Measurements from ENCODE around the gene ETV6. TPM values are rescaled to one million over a fixed set of nuclear protein-coding genes. Genes with fewer than 3 reads are reported as not detected.

Gene ETV6
- total RNA-seq, 6 experiments from 2014 or later = 7.2 to 28.3 (median 11.0) TPM

DNA sequence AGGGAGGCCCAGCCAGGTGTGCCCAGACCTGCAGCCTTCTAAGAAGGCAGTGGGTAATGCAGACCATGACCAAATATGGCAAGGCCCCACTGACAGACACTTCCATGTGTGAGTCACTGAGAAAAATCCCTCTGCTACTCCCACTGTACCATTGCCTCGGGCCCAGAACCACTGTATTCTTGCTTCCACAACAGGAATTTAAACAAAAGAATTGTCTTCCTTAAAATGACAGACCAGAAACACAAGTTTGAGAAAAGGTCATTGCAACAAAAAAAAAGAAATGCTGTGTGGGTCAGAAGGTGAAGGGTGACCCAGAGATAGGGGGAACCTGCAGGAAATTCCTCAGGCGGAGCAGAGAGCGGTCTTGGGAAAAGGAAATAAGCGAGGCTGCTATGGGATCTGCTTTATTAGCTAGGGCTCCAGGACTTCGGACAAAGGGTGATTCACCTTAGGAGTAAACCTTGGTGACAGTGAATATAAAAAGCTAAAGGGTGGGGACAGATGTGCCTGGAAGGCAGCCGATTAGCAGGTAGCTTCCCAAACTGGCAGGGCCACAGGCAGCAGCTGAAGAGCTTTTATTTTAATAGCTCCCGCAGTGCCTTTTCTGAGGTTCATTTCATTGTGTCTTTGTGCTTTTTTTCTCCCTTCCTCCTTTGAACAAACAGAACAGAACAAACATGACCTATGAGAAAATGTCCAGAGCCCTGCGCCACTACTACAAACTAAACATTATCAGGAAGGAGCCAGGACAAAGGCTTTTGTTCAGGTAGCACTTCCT is 236.0 kb downstream of the ETV6 start:
- H3K4me1 ChIP-seq = peaks cover 0 to 36% (median 6%) of the 10 kb centered on the region in 4 donors
- H3K27ac ChIP-seq = peak overlapping the region in 2 of 3 donors; percentile 26 to 35
- TF ChIP-seq, protein P1, sequence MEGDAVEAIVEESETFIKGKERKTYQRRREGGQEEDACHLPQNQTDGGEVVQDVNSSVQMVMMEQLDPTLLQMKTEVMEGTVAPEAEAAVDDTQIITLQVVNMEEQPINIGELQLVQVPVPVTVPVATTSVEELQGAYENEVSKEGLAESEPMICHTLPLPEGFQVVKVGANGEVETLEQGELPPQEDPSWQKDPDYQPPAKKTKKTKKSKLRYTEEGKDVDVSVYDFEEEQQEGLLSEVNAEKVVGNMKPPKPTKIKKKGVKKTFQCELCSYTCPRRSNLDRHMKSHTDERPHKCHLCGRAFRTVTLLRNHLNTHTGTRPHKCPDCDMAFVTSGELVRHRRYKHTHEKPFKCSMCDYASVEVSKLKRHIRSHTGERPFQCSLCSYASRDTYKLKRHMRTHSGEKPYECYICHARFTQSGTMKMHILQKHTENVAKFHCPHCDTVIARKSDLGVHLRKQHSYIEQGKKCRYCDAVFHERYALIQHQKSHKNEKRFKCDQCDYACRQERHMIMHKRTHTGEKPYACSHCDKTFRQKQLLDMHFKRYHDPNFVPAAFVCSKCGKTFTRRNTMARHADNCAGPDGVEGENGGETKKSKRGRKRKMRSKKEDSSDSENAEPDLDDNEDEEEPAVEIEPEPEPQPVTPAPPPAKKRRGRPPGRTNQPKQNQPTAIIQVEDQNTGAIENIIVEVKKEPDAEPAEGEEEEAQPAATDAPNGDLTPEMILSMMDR (IDR thresholded peaks at IDR 0.05) = no peak
- TF ChIP-seq POLR2A (IDR thresholded peaks at IDR 0.05) = no peak
- no peaks in the 10 kb centered on the region for H3K27me3 ChIP-seq
- peak in 1 of 3 donors; percentile 50 for DNase-seq
- no peak overlapping the region for H3K4me3 ChIP-seq
- ATAC-seq = peak; percentile 76 to 85 (median 82)
- WGBS (ENCODE audit: insufficient coverage, low coverage, low lambda C conversion rate, missing lambda C conversion rate) = 48% methylated on average over 6 of the region's 8 CpGs
- intact Hi-C loops (cut with DNase I) = no loop called here
- H3K9me3 ChIP-seq = no peaks in the 10 kb centered on the region
- peaks cover 0 to 4% (median 0%) of the 10 kb centered on the region in 4 donors for H3K36me3 ChIP-seq

DNA sequence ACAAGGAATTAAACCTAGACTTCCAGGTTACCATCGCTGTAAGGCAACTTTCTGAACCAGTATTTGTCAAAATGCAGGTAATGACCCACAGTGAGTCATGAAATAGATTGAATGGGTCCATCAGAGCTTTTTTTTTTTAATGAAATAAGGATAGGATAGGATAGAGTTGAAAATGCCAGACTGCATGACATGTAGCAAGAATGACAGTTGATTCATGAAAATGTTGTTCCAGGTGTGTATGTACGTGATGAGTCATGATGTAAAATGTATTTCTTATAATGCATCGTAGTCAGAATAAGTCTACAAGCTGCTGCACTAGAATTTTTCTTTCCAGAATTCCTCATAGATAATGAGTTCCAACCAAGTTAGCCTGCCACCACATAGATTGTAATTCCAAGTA is 236.9 kb downstream of the ETV6 start:
- WGBS (ENCODE audit: insufficient coverage, low coverage, low lambda C conversion rate, missing lambda C conversion rate) = 95% methylated on average over 3 of the region's 3 CpGs
- Histone ChIP-seq H3K27me3 (no peaks in the 10 kb centered on the region), H3K27ac (peak overlapping the region in 1 of 3 donors; percentile 35), H3K4me1 (peaks cover 0 to 36% (median 6%) of the 10 kb centered on the region in 4 donors), H3K4me3 (no peak overlapping the region), H3K36me3 (peaks cover 0 to 7% (median 4%) of the 10 kb centered on the region in 4 donors), H3K9me3 (no peaks in the 10 kb centered on the region)
- no peak for DNase-seq
- no peak for ATAC-seq
- TF ChIP-seq, protein P1 (IDR thresholded peaks at IDR 0.05) = no peak
- no peak for TF ChIP-seq POLR2A (IDR thresholded peaks at IDR 0.05)
- intact Hi-C loops (cut with DNase I) = no loop called here

DNA sequence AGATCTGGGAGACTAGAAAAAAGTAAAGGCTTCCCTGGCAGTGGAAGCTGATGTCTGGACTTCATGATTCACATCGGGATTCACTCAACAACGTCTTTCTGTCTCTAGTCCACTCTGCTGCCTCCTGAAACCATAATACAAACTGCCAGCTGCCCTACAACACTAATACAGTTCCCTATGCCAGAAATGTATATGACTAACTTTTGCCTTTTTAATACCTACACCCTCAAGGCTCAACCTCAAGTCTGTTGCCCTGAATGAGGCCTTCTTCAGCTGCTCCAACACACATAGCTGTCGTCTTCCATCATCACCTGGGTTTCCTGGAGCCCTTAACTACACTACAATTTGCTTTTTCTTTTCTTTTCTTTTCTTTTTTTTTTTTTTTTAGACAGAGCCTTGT is 238.6 kb downstream of the ETV6 start:
- no peak overlapping the region for H3K4me3 ChIP-seq
- no peak for TF ChIP-seq POLR2A (IDR thresholded peaks at IDR 0.05)
- TF ChIP-seq, protein P1 (IDR thresholded peaks at IDR 0.05) = no peak
- H3K36me3 ChIP-seq = peaks cover 0 to 12% (median 4%) of the 10 kb centered on the region in 4 donors
- DNase-seq = no peak
- WGBS (ENCODE audit: insufficient coverage, low coverage, low lambda C conversion rate, missing lambda C conversion rate) = 95% methylated on average over 3 of the region's 3 CpGs
- no peaks in the 10 kb centered on the region for H3K9me3 ChIP-seq
- peaks cover 0 to 24% (median 6%) of the 10 kb centered on the region in 4 donors for H3K4me1 ChIP-seq
- H3K27me3 ChIP-seq = no peaks in the 10 kb centered on the region
- H3K27ac ChIP-seq = no peak overlapping the region
- intact Hi-C loops (cut with DNase I) = no loop called here
- no peak for ATAC-seq

DNA sequence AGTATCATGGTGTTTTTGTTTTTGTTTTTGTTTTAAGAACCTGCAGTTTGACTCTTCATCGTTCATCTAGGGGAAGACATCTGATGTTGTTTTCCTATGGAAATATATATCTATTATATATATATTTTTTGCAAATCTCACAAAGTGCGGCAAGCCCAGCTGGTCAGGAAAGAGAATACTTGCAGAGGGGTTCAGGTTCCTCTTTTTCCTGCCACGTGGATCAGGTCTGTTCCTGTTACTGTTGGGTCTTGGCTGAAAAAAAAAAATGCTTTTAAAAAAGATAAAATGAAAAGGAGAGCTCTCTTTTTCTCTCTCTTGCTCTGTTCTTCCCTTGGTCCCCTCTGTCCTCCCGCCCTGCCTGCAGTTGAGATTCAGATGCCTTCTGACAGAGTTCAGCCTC is 241.9 kb downstream of the ETV6 start:
- peaks cover 0 to 12% (median 4%) of the 10 kb centered on the region in 4 donors for H3K36me3 ChIP-seq
- no peak overlapping the region for H3K4me3 ChIP-seq
- ATAC-seq (no peak), DNase-seq (no peak)
- intact Hi-C loops (cut with DNase I) = no loop called here
- H3K4me1 ChIP-seq = peaks cover 0 to 2% (median 0%) of the 10 kb centered on the region in 4 donors
- no peak for TF ChIP-seq POLR2A (IDR thresholded peaks at IDR 0.05)
- TF ChIP-seq, protein P1 (IDR thresholded peaks at IDR 0.05) = no peak
- no peaks in the 10 kb centered on the region for H3K27me3 ChIP-seq
- H3K9me3 ChIP-seq = no peaks in the 10 kb centered on the region
- H3K27ac ChIP-seq = no peak overlapping the region
- 68% methylated on average over 3 of the region's 4 CpGs for WGBS (ENCODE audit: insufficient coverage, low coverage, low lambda C conversion rate, missing lambda C conversion rate)

Data from right lobe of liver (tissue), 6 donors.